Trophoblast cell (in vitro differentiated cells and primary cell): Measurements from ENCODE around the gene ANAPC5.
A peak's percentile ranks its signal among the peaks of the same experiment; 100 is the strongest.
"Not testable (repeated sequence)": the region's sequence is repeated elsewhere in the genome, so short reads cannot be mapped to it uniquely, and the experiment has no call there.

Experiments
- DNase-seq, 2 donors: peaks; one replicate each; pipeline ENCODE4 v3.0.0-alpha.2; 2016
- H2AFZ ChIP-seq: 2 replicates; pipeline ENCODE4 v1.6.1; 2013; ENCODE audit warnings: low read length, moderate library complexity, mild to moderate bottlenecking; ENCODE audit not compliant: insufficient read depth, poor library complexity
- H2AK5ac ChIP-seq: 2 replicates; pipeline ENCODE4 v1.6.1; 2013; ENCODE audit warnings: mild to moderate bottlenecking, low read length
- H2BK120ac ChIP-seq: 2 replicates; pipeline ENCODE4 v1.6.1; 2013; ENCODE audit warnings: low read length, mild to moderate bottlenecking, moderate library complexity; ENCODE audit not compliant: insufficient read depth, poor library complexity
- H2BK12ac ChIP-seq: 2 replicates; pipeline ENCODE4 v1.6.1; 2013; ENCODE audit warnings: mild to moderate bottlenecking, low read length, moderate library complexity
- H2BK5ac ChIP-seq: 2 replicates; pipeline ENCODE4 v1.6.1; 2013; ENCODE audit warnings: low read length, low read depth, moderate library complexity, mild to moderate bottlenecking; ENCODE audit not compliant: poor library complexity
- H3K14ac ChIP-seq: 2 replicates; pipeline ENCODE4 v1.6.1; 2013; ENCODE audit warnings: mild to moderate bottlenecking, low read length
- H3K18ac ChIP-seq: 2 replicates; pipeline ENCODE4 v1.6.1; 2013; ENCODE audit warnings: mild to moderate bottlenecking, low read length
- H3K23ac ChIP-seq: 2 replicates; pipeline ENCODE4 v1.6.1; 2013; ENCODE audit warnings: low read length
- H3K27ac ChIP-seq: 2 replicates; pipeline ENCODE4 v1.5.1; 2013; ENCODE audit warnings: low read depth, mild to moderate bottlenecking, inconsistent platforms, low read length, moderate library complexity
- H3K27me3 ChIP-seq: 2 replicates; pipeline ENCODE4 v1.6.1; 2013; ENCODE audit warnings: inconsistent platforms, mild to moderate bottlenecking, low read length, moderate library complexity; ENCODE audit not compliant: insufficient read depth
- H3K36me3 ChIP-seq, 2 experiments: 1 replicate in 1 of 2; 2 replicates in 1 of 2; pipeline ENCODE4 v1.6.1; 2013; ENCODE audit warnings: low read length in 2 of 2, mild to moderate bottlenecking in 2 of 2, moderate library complexity in 1 of 2; ENCODE audit not compliant: insufficient read depth in 2 of 2, control insufficient read depth in 1 of 2
- H3K4ac ChIP-seq: 2 replicates; pipeline ENCODE4 v1.6.1; 2013; ENCODE audit warnings: low read depth, mild to moderate bottlenecking, low read length, moderate library complexity
- H3K4me1 ChIP-seq, 2 experiments: 1 replicate in 1 of 2; 2 replicates in 1 of 2; pipeline ENCODE4 v1.6.1; 2013; ENCODE audit warnings: low read length in 2 of 2, mild to moderate bottlenecking in 2 of 2, moderate library complexity in 1 of 2; ENCODE audit not compliant: insufficient read depth in 2 of 2, control insufficient read depth in 1 of 2
- H3K4me2 ChIP-seq: 2 replicates; pipeline ENCODE4 v1.6.1; 2013; ENCODE audit warnings: inconsistent platforms, mild to moderate bottlenecking, low read length, moderate library complexity
- H3K4me3 ChIP-seq: 2 replicates; pipeline ENCODE4 v1.5.1; 2013; ENCODE audit warnings: mild to moderate bottlenecking, low read depth, low read length, inconsistent platforms
- H3K79me1 ChIP-seq: one replicate; pipeline ENCODE4 v1.6.1; 2013; ENCODE audit warnings: low read length
- H3K79me2 ChIP-seq: 2 replicates; pipeline ENCODE4 v1.6.1; 2013; ENCODE audit warnings: low read length, mild to moderate bottlenecking; ENCODE audit not compliant: control insufficient read depth, insufficient read depth, poor library complexity
- H3K9ac ChIP-seq: 2 replicates; pipeline ENCODE4 v1.6.1; 2013; ENCODE audit warnings: mild to moderate bottlenecking, low read length
- H3K9me3 ChIP-seq: 2 replicates; pipeline ENCODE4 v1.6.1; 2013; ENCODE audit warnings: low read depth, mild to moderate bottlenecking, control low read depth, inconsistent platforms, low read length; ENCODE audit not compliant: insufficient read depth
- H4K12ac ChIP-seq: 2 replicates; pipeline ENCODE4 v1.6.1; 2013; ENCODE audit warnings: low read depth, mild to moderate bottlenecking, low read length, moderate library complexity
- H4K8ac ChIP-seq: 2 replicates; pipeline ENCODE4 v1.6.1; 2013; ENCODE audit warnings: low read depth, mild to moderate bottlenecking, low read length, moderate library complexity
- H4K91ac ChIP-seq: one replicate; pipeline ENCODE4 v1.6.1; 2013; ENCODE audit warnings: low read depth, mild to moderate bottlenecking, low read length, moderate library complexity
- WGBS: extraction: QIAGEN DNeasy Blood & Tissue Kit; methylation state at CpG from one replicate; pipeline ENCODE4 v1.1.7; 2013; ENCODE audit warnings: missing lambda C conversion rate; ENCODE audit not compliant: insufficient read length, insufficient coverage; ENCODE audit errors: extremely low coverage; 5-methylcytosine and 5-hydroxymethylcytosine counted together

The ANAPC5 gene

DNA sequence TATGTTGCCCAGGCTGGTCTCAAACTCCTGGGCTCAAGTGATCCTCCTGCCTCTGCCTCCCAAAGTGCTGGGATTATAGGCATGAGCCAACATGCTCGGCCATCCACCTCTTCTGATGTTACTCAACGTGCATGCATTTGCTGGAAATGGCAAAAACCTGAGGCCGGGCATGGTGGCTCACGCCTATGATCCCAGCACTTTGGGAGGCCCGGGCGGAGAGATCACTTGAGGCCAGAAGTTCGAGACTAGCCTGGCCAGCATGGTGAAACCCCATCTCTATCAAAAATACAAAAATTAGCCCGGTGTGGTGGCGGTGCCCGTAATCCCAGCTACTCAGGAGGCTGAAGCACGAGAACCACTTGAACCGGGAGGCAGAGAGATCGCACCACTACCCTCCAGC, 53.8 kb downstream of the ANAPC5 start:
- not testable (repeated sequence) for H3K4ac ChIP-seq, H3K4me2 ChIP-seq, H3K18ac ChIP-seq, H4K91ac ChIP-seq, H2BK12ac ChIP-seq, H3K27me3 ChIP-seq, H3K23ac ChIP-seq, H2BK5ac ChIP-seq, H4K8ac ChIP-seq, H3K27ac ChIP-seq, H3K4me3 ChIP-seq, H3K14ac ChIP-seq, H2AK5ac ChIP-seq, H2BK120ac ChIP-seq, H3K36me3 ChIP-seq, H3K9ac ChIP-seq, H4K12ac ChIP-seq, H2AFZ ChIP-seq, H3K9me3 ChIP-seq
- Histone ChIP-seq H3K79me2 (peaks cover 11% of the 10 kb centered on the region), H3K79me1 (peaks cover 13% of the 10 kb centered on the region), H3K4me1 (peaks cover 8 to 13% of the 10 kb centered on the region in 2 experiments)
- peak in 1 of 2 donors; percentile 48 for DNase-seq
- no CpG with 5 or more reads among the region's 13 CpGs for WGBS

DNA sequence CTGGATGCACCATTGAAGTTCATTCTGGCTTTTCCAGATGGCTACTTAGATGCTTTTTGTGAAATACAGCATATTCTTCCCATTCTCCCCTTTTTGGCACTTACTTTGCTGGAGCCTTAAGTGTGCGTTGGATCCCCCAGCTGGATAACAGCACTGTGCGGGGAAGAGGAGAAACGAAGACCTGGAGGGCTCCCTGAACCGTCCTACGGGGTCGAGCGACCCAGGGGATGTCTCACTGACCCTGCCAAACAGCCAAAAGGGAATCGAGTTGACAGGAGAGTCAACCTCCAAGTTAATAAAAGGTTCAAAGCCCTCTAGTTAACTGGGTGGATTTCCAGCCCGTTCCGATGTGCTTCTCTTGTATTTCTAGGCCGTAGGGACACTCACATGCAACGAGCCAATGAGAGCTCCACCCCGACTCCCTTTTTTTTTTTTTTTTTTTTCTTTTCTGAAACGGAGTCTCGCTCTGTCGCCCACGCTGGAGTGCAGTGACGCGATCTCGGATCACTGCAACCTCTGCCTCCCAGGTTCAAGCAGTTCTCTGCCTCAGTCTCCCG, 54.7 kb downstream of the ANAPC5 start:
- Histone ChIP-seq H3K18ac (peak overlapping the region; percentile 90), H3K9ac (peak overlapping the region; percentile 69), H3K14ac (peak overlapping the region; percentile 49), H4K12ac (peak overlapping the region; percentile 59), H3K4ac (no peak overlapping the region), H3K9me3 (no peaks in the 10 kb centered on the region), H2BK12ac (no peak overlapping the region), H2AFZ (peak overlapping the region; percentile 83), H3K27me3 (no peaks in the 10 kb centered on the region), H3K27ac (peak overlapping the region; percentile 26), H2AK5ac (no peak overlapping the region), H3K79me2 (peaks cover 11% of the 10 kb centered on the region), H2BK5ac (no peak overlapping the region), H3K36me3 (no peaks in the 10 kb centered on the region), H4K8ac (peak overlapping the region; percentile 86), H4K91ac (peak overlapping the region; percentile 76), H2BK120ac (peak overlapping the region; percentile 39), H3K4me1 (peaks cover 8 to 13% of the 10 kb centered on the region in 2 experiments), H3K4me2 (peak overlapping the region; percentile 98), H3K79me1 (peaks cover 13% of the 10 kb centered on the region), H3K4me3 (peak overlapping the region; percentile 81), H3K23ac (no peak overlapping the region)
- WGBS, result no CpG with 5 or more reads among the region's 21 CpGs
- DNase-seq, result peak in 1 of 2 donors; percentile 53

DNA sequence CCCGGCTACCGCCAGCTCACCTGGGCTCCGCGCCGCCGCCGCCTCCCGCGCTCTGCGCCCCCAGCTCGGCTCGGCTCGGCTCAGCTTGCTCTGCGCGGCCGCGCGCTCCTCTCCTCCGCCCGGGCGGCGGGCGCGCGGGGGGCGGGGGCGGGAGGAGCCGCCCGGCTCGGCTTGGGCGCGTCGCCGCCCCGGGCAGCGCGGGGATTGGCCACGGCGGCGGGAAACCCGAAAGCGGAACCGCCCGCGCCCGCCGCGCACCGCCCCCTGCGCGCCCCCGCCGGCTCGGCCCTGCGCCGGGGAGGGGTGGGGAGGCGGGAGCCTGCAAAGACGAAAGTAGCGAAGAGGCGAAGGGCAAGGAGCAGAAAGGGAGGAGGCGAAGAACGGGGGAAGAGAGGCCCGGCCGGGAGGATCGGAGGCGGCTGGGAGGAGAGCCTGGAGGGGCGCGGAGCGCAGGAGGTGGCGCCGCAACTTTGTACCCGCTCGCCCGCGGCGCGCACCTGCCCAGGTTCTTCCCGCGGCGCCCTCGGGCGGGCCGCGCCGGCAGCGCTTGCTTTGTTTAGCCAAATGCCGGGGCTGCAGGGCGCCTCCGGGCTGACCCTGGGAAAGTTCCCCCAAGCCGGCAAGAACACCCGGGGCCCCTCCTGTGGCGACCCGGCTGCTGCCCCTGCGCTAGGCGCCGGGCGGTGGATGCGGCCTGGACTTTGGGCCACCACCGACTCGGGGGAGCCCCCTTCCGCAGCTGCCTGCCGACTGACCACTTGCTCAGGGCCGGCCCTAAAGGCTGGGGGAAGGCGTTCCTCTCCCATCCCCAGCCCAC, 55.4 kb downstream of the ANAPC5 start, which contains the start of gene CAMKK2:
Gene CAMKK2, minus strand, starts transcription at position 92 of the 817 bp plus-strand sequence. CDS start 22,183 bp downstream, outside the sequence.
- Histone ChIP-seq H3K27me3 (no peaks in the 10 kb centered on the region), H3K4me1 (peaks cover 8 to 13% of the 10 kb centered on the region in 2 experiments), H3K23ac (no peak within 1 kb of the TSS), H3K9ac (peak within 1 kb of the TSS; percentile 69), H3K36me3 (no peaks in the 10 kb centered on the region), H3K4me3 (peak within 1 kb of the TSS; percentile 95), H3K4ac (peak within 1 kb of the TSS; percentile 73), H3K14ac (peak within 1 kb of the TSS; percentile 93), H4K12ac (peak within 1 kb of the TSS; percentile 94), H2BK120ac (peak within 1 kb of the TSS; percentile 52), H3K27ac (peak within 1 kb of the TSS; percentile 77), H4K8ac (peak within 1 kb of the TSS; percentile 93), H2AFZ (peak within 1 kb of the TSS; percentile 96), H4K91ac (peak within 1 kb of the TSS; percentile 94), H3K4me2 (peak within 1 kb of the TSS; percentile 98), H2AK5ac (peak within 1 kb of the TSS; percentile 68), H2BK5ac (peak within 1 kb of the TSS; percentile 57), H3K18ac (peak within 1 kb of the TSS; percentile 94), H2BK12ac (peak within 1 kb of the TSS; percentile 54), H3K9me3 (no peaks in the 10 kb centered on the region), H3K79me1 (peaks cover 13% of the 10 kb centered on the region), H3K79me2 (peaks cover 11% of the 10 kb centered on the region)
- no CpG with 5 or more reads among the region's 104 CpGs for WGBS
- peak; percentile 68 to 87 for DNase-seq

DNA sequence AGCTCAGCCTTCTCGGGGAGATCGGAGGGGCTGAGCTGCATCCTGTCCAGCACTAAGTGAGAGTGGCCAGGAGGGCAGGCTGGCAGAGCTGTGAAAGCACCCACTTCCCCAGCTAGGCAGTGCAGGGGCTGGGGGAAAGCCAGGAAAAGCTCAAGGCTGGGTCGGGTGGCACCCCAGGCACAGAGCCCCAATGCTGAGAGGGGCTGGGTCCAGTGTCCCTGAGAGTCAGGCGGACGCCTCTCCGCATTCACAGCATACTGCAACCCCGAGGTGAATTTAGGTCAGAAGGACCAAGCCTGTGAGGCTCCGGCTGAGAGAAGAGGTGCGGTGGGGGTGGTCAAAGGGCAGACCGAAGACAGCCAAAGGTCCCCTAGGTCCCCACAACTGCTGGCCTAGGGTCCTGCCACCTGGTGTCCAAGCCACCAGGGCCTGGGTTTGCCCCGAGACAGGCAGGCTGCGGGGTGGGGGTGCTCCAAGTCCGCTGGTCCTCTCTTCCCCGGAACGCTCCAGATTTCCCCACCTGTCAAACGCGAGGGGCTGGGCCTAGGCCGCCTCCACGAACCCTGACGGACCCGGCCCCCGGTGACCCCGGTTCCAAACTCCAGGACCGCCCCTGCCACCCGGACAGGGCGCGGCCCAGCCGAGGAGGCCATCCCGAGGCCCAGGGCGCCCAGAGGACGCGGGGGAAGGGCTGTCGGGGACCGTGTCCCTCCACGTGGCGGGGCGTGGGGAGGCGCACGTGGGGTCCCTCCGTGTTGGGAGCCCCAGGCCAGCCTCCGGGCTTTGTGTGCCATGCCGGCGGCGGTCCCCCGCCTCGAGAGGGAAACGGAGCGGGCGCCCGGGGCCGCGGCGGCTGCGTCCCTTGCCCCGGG, 56.2 kb downstream of the ANAPC5 start:
- H3K18ac ChIP-seq, result peak overlapping the region; percentile 94
- H3K79me1 ChIP-seq, result peaks cover 13% of the 10 kb centered on the region
- H2BK12ac ChIP-seq, result no peak overlapping the region
- peak overlapping the region; percentile 93 for H3K14ac ChIP-seq
- H2BK120ac ChIP-seq, result peak overlapping the region; percentile 44
- H3K4me3 ChIP-seq, result peak overlapping the region; percentile 95
- peak overlapping the region; percentile 93 for H4K8ac ChIP-seq
- H3K4me2 ChIP-seq, result peak overlapping the region; percentile 67
- peak in 1 of 2 donors; percentile 10 for DNase-seq
- H3K4ac ChIP-seq, result peak overlapping the region; percentile 73
- H3K9me3 ChIP-seq, result no peaks in the 10 kb centered on the region
- peak overlapping the region; percentile 96 for H2AFZ ChIP-seq
- H3K27ac ChIP-seq, result no peak overlapping the region
- H2BK5ac ChIP-seq, result peak overlapping the region; percentile 57
- H4K91ac ChIP-seq, result peak overlapping the region; percentile 94
- H3K27me3 ChIP-seq, result no peaks in the 10 kb centered on the region
- H4K12ac ChIP-seq, result peak overlapping the region; percentile 71
- peak overlapping the region; percentile 68 for H2AK5ac ChIP-seq
- no peak overlapping the region for H3K23ac ChIP-seq
- peak overlapping the region; percentile 52 for H3K9ac ChIP-seq
- H3K4me1 ChIP-seq, result peaks cover 8 to 13% of the 10 kb centered on the region in 2 experiments
- no peaks in the 10 kb centered on the region for H3K36me3 ChIP-seq
- no CpG with 5 or more reads among the region's 55 CpGs for WGBS
- H3K79me2 ChIP-seq, result peaks cover 11% of the 10 kb centered on the region
